Measurements from ENCODE around the gene CDC40.

DNA sequence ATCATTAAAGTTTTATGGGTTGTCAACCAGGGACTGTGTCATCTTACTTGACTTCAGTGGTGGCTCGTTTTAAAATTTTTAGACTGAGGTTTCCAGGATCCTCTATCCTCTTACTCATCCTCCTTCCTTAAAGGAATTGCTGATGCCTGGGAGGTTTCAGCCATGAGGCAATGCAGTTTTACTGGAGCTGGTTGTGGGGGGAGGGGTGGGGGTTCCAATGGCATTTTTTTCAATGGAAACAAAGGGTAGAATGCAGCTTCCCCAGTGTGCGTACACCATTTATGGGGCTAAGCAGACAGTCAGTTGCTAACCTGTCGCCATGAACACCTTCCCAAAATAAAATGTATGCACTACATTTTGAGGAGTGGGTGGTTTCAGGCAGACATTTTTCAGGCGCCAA lies 89.9 kb downstream of the CDC40 start:
- TF ChIP-seq, protein P1, sequence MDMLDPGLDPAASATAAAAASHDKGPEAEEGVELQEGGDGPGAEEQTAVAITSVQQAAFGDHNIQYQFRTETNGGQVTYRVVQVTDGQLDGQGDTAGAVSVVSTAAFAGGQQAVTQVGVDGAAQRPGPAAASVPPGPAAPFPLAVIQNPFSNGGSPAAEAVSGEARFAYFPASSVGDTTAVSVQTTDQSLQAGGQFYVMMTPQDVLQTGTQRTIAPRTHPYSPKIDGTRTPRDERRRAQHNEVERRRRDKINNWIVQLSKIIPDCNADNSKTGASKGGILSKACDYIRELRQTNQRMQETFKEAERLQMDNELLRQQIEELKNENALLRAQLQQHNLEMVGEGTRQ (IDR thresholded peaks at IDR 0.05; ENCODE audit: borderline replicate concordance, low read depth, low read length), result no peak
- TF ChIP-seq, protein P2, sequence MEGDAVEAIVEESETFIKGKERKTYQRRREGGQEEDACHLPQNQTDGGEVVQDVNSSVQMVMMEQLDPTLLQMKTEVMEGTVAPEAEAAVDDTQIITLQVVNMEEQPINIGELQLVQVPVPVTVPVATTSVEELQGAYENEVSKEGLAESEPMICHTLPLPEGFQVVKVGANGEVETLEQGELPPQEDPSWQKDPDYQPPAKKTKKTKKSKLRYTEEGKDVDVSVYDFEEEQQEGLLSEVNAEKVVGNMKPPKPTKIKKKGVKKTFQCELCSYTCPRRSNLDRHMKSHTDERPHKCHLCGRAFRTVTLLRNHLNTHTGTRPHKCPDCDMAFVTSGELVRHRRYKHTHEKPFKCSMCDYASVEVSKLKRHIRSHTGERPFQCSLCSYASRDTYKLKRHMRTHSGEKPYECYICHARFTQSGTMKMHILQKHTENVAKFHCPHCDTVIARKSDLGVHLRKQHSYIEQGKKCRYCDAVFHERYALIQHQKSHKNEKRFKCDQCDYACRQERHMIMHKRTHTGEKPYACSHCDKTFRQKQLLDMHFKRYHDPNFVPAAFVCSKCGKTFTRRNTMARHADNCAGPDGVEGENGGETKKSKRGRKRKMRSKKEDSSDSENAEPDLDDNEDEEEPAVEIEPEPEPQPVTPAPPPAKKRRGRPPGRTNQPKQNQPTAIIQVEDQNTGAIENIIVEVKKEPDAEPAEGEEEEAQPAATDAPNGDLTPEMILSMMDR (IDR thresholded peaks at IDR 0.05), result no peak
- TF ChIP-seq YY1 (IDR thresholded peaks at IDR 0.05; ENCODE audit: low read depth), result no peak
- TF ChIP-seq EZH2phosphoT487 (IDR thresholded peaks at IDR 0.05; ENCODE audit: borderline replicate concordance, low read depth), result no peak
- TF ChIP-seq EP300 (IDR thresholded peaks at IDR 0.05; ENCODE audit: borderline replicate concordance in 1 of 2, low read depth in 1 of 2, low read length in 1 of 2), result no peak

Measured in SK-N-SH (cell line).